ENCODE results near the gene DOCK2.

- TF ChIP-seq EZH2phosphoT487 (IDR thresholded peaks at IDR 0.05; ENCODE audit: insufficient read depth, low read depth) (no peak), EZH2 (IDR thresholded peaks at IDR 0.05; ENCODE audit: insufficient read depth, poor library complexity, severe bottlenecking) (no peak)
These were observed 159.7 kb downstream of the DOCK2 start for GRCh38 chr5:169796731-169797130.
